Testis (tissue), 3 donors: ENCODE results near the gene AARSD1. TPM values are rescaled to one million over a fixed set of nuclear protein-coding genes. Genes with fewer than 3 reads are reported as not detected.
"Not testable (repeated sequence)": the region's sequence is repeated elsewhere in the genome, so short reads cannot be mapped to it uniquely, and the experiment has no call there.

Source experiments
- DNase-seq: peaks from one replicate; pipeline ENCODE4 v3.0.0-alpha.2; 2019
- H3K27ac ChIP-seq, 2 donors: fragments of 200-600 bp; sonication (generic); one replicate each; pipeline ENCODE4 v1.5.1; 2019
- H3K27me3 ChIP-seq: fragments of 200-600 bp; sonication (generic); one replicate; pipeline ENCODE4 v1.5.1; 2019
- H3K36me3 ChIP-seq: fragments of 200-600 bp; sonication (generic); one replicate; pipeline ENCODE4 v1.5.1; 2017; ENCODE audit warnings: low read depth; ENCODE audit errors: missing control alignments
- H3K4me1 ChIP-seq: fragments of 200-600 bp; sonication (generic); one replicate; pipeline ENCODE4 v1.5.1; 2019
- H3K4me3 ChIP-seq, 2 donors: fragments of 200-600 bp; sonication (generic); one replicate each; pipeline ENCODE4 v1.5.1; 2017 to 2019
- H3K9me3 ChIP-seq: fragments of 200-600 bp; sonication (generic); one replicate; pipeline ENCODE4 v1.5.1; 2017
- CTCF ChIP-seq, 3 experiments: fragments of 450-650 bp in 2 of 3; fragments of 200-600 bp in 1 of 3; sonication (generic) in 1 of 3; IDR thresholded peaks; one replicate each; pipeline ENCODE4 v1.5.1; 2016 to 2019; ENCODE audit warnings: antibody characterized with exemption in 3 of 3, mild to moderate bottlenecking in 2 of 3, moderate library complexity in 1 of 3
- POLR2A ChIP-seq: fragments of 450-650 bp; IDR thresholded peaks from one replicate; pipeline ENCODE4 v1.6.1; 2017; ENCODE audit warnings: antibody characterized with exemption, mild to moderate bottlenecking, moderate library complexity
- WGBS, 2 donors: methylation state at CpG; one replicate each; pipeline ENCODE4 v1.1.5; 2018; 5-methylcytosine and 5-hydroxymethylcytosine counted together
- intact Hi-C: fragments of 100-400 bp; cut with DNase I; formaldehyde crosslinking; loops from one replicate; pipeline ENCODE4 v1.15.1; 2023; ENCODE audit warnings: low total_unique reads
- polyA plus RNA-seq: library from polyadenylated mRNA; stranded (reverse); fragments of 350-450 nt; fragmentation: Illumina TruSeq; extraction: RNeasy Lipid Tissue Mini Kit (QIAGEN cat#74804); gene quantifications from one replicate; pipeline ENCODE4 v1.2.3, GENCODE V29; 2014; ENCODE audit warnings: low read depth, low replicate concordance; ENCODE audit not compliant: insufficient read depth
- total RNA-seq, 2 donors: library from RNA; depleted of rRNA; stranded (reverse); fragments of >200 nt; gene quantifications; one replicate each; pipeline ENCODE4 v1.2.3, GENCODE V29; 2016

The AARSD1 gene
- total and polyA plus RNA-seq, 3 donors from 2014 or later: 62.0 to 184 (median 84.3) TPM

GRCh38 chr17:42920922-42921321 lies 43.3 kb downstream of the AARSD1 start:
- intact Hi-C loops: no loop called here
- no peak overlapping the region for H3K27ac ChIP-seq

GRCh38 chr17:42920106-42920900 lies 44.0 kb downstream of the AARSD1 start:
- no peaks in the 10 kb centered on the region for H3K4me1 ChIP-seq
- no peaks in the 10 kb centered on the region for H3K36me3 ChIP-seq
- TF ChIP-seq POLR2A (no peak), CTCF (IDR thresholded peaks at IDR 0.05) (no peak)
- H3K9me3 ChIP-seq: no peaks in the 10 kb centered on the region
- H3K27ac ChIP-seq: no peak overlapping the region
- no peaks in the 10 kb centered on the region for H3K27me3 ChIP-seq
- no peak overlapping the region for H3K4me3 ChIP-seq
- 84 to 86% methylated on average over 10 of the region's 10 CpGs for WGBS, 2 donors
- intact Hi-C loops: no loop called here
- no peak for DNase-seq

More at GRCh38 chr17:42920922-42921321, 43.3 kb downstream of the AARSD1 start:
- H3K36me3 ChIP-seq: no peaks in the 10 kb centered on the region
- DNase-seq: no peak
- no peaks in the 10 kb centered on the region for H3K9me3 ChIP-seq
- no peaks in the 10 kb centered on the region for H3K4me1 ChIP-seq
- H3K4me3 ChIP-seq: no peak overlapping the region
- no peak for TF ChIP-seq POLR2A
- TF ChIP-seq CTCF (IDR thresholded peaks at IDR 0.05): no peak
- H3K27me3 ChIP-seq: no peaks in the 10 kb centered on the region
- WGBS, 2 donors: 29 to 44% methylated on average over 3 of the region's 3 CpGs

GRCh38 chr17:42919522-42920077 lies 44.7 kb downstream of the AARSD1 start:
- H3K4me3 ChIP-seq, H3K9me3 ChIP-seq, DNase-seq, intact Hi-C loops, H3K4me1 ChIP-seq, H3K27me3 ChIP-seq, H3K27ac ChIP-seq, H3K36me3 ChIP-seq: not testable (repeated sequence)
- 88 to 90% methylated on average over 10 of the region's 10 CpGs for WGBS, 2 donors

GRCh38 chr17:42918902-42919521 lies 45.2 kb downstream of the AARSD1 start:
- intact Hi-C loops: no loop called here
- no peak overlapping the region for H3K27ac ChIP-seq
- H3K4me3 ChIP-seq: no peak overlapping the region
- H3K9me3 ChIP-seq: no peaks in the 10 kb centered on the region
- H3K4me1 ChIP-seq: no peaks in the 10 kb centered on the region
- WGBS, 2 donors: 58 to 67% methylated on average over 3 of the region's 3 CpGs
- no peaks in the 10 kb centered on the region for H3K36me3 ChIP-seq
- no peaks in the 10 kb centered on the region for H3K27me3 ChIP-seq
- no peak for DNase-seq
- no peak for TF ChIP-seq POLR2A
- TF ChIP-seq CTCF (IDR thresholded peaks at IDR 0.05): no peak

GRCh38 chr17:42917236-42917603 lies 47.0 kb downstream of the AARSD1 start:
- intact Hi-C loops: no loop called here
- Histone ChIP-seq H3K27me3 (no peaks in the 10 kb centered on the region), H3K4me3 (no peak overlapping the region), H3K27ac (no peak overlapping the region), H3K4me1 (no peaks in the 10 kb centered on the region), H3K9me3 (no peaks in the 10 kb centered on the region), H3K36me3 (no peaks in the 10 kb centered on the region)
- no peak for DNase-seq
- no peak for TF ChIP-seq CTCF (IDR thresholded peaks at IDR 0.05)
- TF ChIP-seq POLR2A: no peak
- WGBS, 2 donors: 50 to 62% methylated on average over 8 of the region's 8 CpGs

GRCh38 chr17:42916388-42917235 lies 47.6 kb downstream of the AARSD1 start:
- H3K4me1 ChIP-seq: not testable (repeated sequence)

GRCh38 chr17:42915288-42915687 lies 49.0 kb downstream of the AARSD1 start:
- H3K4me1 ChIP-seq, DNase-seq, H3K27me3 ChIP-seq, H3K9me3 ChIP-seq, H3K36me3 ChIP-seq, intact Hi-C loops, H3K27ac ChIP-seq, H3K4me3 ChIP-seq: not testable (repeated sequence)
- 96 to 97% methylated on average over 6 of the region's 6 CpGs for WGBS, 2 donors

More at GRCh38 chr17:42916388-42917235, 47.6 kb downstream of the AARSD1 start:
- H3K36me3 ChIP-seq, H3K9me3 ChIP-seq, intact Hi-C loops, DNase-seq, H3K27me3 ChIP-seq, H3K27ac ChIP-seq, H3K4me3 ChIP-seq: not testable (repeated sequence)
- WGBS, 2 donors: 89 to 93% methylated on average over 4 of the region's 4 CpGs
